Tibial artery (tissue), 4 donors: ENCODE results near the gene ZFP69B.

ENCODE experiments used
- DNase-seq, 2 donors: peaks; one replicate each; pipeline ENCODE4 v3.0.0-alpha.2; 2019
- H3K27ac ChIP-seq, 2 donors: fragments of 200-600 bp; sonication (generic) in 1 of 2; 1 replicate in 1 of 2; 2 replicates in 1 of 2; pipeline ENCODE4 v1.5.1; 2018 to 2019; ENCODE audit warnings: mild to moderate bottlenecking in 1 of 2
- H3K27me3 ChIP-seq, 2 donors: fragments of 200-600 bp; sonication (generic) in 1 of 2; one replicate each; pipeline versions ENCODE4 v1.5.1 to v1.6.0; 2016 to 2019
- H3K36me3 ChIP-seq, 3 donors: fragments of 200-600 bp; sonication (generic) in 2 of 3; one replicate each; pipeline ENCODE4 v1.5.1; 2016 to 2019; ENCODE audit warnings: mild to moderate bottlenecking in 2 of 3
- H3K4me1 ChIP-seq, 4 donors: fragments of 200-600 bp; sonication (generic) in 2 of 4; 1 replicate in 3 of 4; 2 replicates in 1 of 4; pipeline ENCODE4 v1.5.1; 2016 to 2019
- H3K4me3 ChIP-seq, 2 donors: fragments of 200-600 bp; sonication (generic) in 1 of 2; 1 replicate in 1 of 2; 2 replicates in 1 of 2; pipeline ENCODE4 v1.5.1; 2018 to 2019; ENCODE audit warnings: mild to moderate bottlenecking in 2 of 2
- H3K9me3 ChIP-seq, 3 donors: fragments of 200-600 bp; sonication (generic) in 1 of 3; one replicate each; pipeline ENCODE4 v1.5.1; 2016 to 2019
- intact Hi-C: fragments of 100-400 bp; cut with DNase I; formaldehyde crosslinking; loops from one replicate; pipeline ENCODE4 v1.15.0; 2023; ENCODE audit warnings: low total_unique reads
- TF ChIP-seq, protein P1 (sequence below), 2 experiments: fragments of 200-600 bp in 1 of 2; fragments of 450-650 bp in 1 of 2; IDR thresholded peaks; one replicate each; pipeline ENCODE4 v1.5.1; 2017 to 2019; ENCODE audit warnings: antibody characterized with exemption in 2 of 2, mild to moderate bottlenecking in 1 of 2, moderate library complexity in 1 of 2

The ZFP69B gene

DNA sequence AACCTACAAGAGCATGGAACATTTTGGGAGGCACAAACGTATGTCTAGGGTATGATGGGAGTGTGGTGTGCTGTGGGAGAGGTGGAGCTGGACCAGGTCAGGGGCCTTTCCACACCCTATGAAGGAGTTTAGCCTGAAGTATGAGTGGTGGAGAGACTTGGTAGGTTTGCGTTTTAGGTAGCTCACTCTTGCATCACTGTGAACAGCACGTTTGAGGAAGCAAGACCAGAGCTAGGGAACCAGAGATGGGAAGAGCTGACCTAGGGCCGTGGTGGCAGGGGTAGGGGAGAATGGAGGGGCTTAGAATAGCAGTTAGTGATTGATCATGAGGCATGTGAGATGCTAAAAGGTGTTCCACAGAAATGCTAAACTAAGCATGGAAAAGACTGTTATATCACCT is 25.1 kb upstream of the ZFP69B start:
- Histone ChIP-seq H3K4me1 (peaks cover 0 to 10% (median 0%) of the 10 kb centered on the region in 4 donors), H3K9me3 (no peaks in the 10 kb centered on the region), H3K4me3 (no peak overlapping the region), H3K27me3 (no peaks in the 10 kb centered on the region), H3K36me3 (peaks cover 0 to 22% (median 16%) of the 10 kb centered on the region in 3 donors), H3K27ac (no peak overlapping the region)
- intact Hi-C loops = no loop called here
- TF ChIP-seq, protein P1, sequence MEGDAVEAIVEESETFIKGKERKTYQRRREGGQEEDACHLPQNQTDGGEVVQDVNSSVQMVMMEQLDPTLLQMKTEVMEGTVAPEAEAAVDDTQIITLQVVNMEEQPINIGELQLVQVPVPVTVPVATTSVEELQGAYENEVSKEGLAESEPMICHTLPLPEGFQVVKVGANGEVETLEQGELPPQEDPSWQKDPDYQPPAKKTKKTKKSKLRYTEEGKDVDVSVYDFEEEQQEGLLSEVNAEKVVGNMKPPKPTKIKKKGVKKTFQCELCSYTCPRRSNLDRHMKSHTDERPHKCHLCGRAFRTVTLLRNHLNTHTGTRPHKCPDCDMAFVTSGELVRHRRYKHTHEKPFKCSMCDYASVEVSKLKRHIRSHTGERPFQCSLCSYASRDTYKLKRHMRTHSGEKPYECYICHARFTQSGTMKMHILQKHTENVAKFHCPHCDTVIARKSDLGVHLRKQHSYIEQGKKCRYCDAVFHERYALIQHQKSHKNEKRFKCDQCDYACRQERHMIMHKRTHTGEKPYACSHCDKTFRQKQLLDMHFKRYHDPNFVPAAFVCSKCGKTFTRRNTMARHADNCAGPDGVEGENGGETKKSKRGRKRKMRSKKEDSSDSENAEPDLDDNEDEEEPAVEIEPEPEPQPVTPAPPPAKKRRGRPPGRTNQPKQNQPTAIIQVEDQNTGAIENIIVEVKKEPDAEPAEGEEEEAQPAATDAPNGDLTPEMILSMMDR (IDR thresholded peaks at IDR 0.05) = no peak
- no peak for DNase-seq

DNA sequence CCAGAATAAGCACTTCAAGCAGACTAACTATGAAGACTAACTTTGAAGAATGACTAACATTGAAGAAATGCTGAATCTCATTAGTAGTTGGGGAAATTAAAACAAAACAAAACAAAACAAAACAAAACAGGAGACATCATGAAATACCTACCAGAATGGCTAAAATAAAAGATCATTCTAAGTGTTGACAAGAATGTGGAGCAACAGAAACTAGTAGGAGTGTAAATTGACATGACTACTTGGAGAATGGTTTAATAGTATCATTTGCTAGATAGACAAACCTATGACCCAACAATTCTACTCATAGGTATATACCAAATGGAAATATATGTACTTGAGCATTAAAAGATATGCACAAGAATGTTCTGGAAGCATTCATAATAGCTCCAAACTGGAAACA is 18.9 kb upstream of the ZFP69B start:
- Histone ChIP-seq H3K27ac (no peak overlapping the region), H3K36me3 (no peaks in the 10 kb centered on the region), H3K27me3 (no peaks in the 10 kb centered on the region), H3K4me3 (no peak overlapping the region), H3K9me3 (no peaks in the 10 kb centered on the region), H3K4me1 (no peaks in the 10 kb centered on the region)
- DNase-seq = no peak
- intact Hi-C loops = no loop called here
- TF ChIP-seq, protein P1 (IDR thresholded peaks at IDR 0.05) = no peak

DNA sequence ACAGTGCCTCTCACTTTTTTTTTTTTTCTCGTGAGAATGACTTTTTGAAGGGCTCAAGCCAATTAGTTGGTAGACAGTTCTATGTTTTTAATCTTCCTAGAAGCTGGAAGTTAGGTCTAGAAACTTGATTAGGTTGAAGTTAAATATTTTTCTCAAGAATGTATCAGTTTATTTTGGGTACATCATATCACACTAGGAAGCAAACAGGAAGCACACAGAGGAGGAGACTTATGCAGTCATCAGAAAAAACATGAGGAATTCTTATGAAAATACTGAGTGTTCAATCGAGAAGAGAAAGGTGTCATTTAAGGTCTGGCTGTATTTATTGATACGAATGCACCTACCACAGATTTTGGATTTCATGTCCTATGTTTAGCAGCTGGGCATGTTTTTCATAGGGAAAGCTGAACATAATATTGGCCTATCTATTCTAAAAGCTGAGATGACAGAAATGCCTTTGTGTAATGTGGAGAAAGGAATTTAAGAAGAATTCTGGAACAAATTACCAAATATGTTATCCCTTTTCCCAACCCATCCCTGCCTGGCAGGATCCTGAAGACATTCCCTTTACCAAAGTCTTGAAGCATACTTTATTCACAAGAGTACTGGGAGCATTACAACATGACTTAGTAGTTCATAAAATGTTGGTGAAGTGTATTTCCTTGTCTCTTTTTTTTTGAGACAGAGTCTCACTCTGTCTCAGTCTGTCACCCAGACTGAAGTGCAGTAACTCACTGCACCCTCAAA is 17.5 kb upstream of the ZFP69B start:
- no peak for DNase-seq
- Histone ChIP-seq H3K27me3 (no peaks in the 10 kb centered on the region), H3K4me3 (no peak overlapping the region), H3K9me3 (no peaks in the 10 kb centered on the region), H3K36me3 (no peaks in the 10 kb centered on the region), H3K4me1 (no peaks in the 10 kb centered on the region), H3K27ac (no peak overlapping the region)
- TF ChIP-seq, protein P1 (IDR thresholded peaks at IDR 0.05) = no peak
- intact Hi-C loops = no loop called here

DNA sequence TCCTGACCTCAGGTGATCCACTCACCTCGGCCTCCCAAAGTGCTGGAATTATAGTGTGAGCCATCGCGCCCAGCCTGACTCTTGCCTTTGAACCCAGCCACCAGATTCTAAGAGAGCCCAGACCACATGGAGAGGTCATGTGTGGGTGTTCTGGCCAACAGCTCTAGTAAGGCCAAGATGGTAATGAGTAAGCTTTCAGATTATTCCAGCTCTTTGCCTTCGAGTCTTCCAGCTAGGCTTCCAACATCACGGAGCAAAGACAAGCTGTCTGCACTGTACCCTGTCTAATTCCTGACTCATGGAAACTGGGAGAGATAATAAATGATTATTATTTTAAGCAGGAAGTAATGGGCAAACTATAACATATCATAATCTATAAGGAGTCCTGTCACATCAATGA is 14.8 kb upstream of the ZFP69B start:
- no peak overlapping the region for H3K27ac ChIP-seq
- DNase-seq = no peak
- no peak overlapping the region for H3K4me3 ChIP-seq
- no peaks in the 10 kb centered on the region for H3K9me3 ChIP-seq
- H3K27me3 ChIP-seq = no peaks in the 10 kb centered on the region
- H3K4me1 ChIP-seq = no peaks in the 10 kb centered on the region
- intact Hi-C loops = no loop called here
- no peaks in the 10 kb centered on the region for H3K36me3 ChIP-seq
- TF ChIP-seq, protein P1 (IDR thresholded peaks at IDR 0.05) = no peak

DNA sequence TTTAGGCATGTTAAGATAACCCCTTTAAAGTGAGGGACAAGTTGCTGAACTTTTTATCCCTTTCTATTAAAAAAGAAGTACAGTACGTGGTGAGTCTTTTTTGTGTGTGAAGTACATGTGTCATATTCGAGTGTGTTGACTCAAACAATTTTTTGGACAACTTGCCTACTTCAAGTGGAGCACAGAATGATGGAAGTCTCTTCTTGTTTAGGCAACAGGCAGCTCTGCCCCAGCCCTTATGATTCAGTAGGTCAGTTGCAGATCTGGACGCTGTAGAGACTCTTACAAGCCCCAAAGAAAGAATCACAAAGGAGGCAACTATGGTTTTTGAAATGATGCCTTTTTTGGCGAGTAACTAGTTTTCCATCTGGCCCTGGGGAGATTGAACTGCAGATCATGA is 14.4 kb upstream of the ZFP69B start:
- TF ChIP-seq, protein P1 (IDR thresholded peaks at IDR 0.05) = no peak
- intact Hi-C loops = no loop called here
- no peak for DNase-seq

More for the DNA sequence above, 14.4 kb upstream of the ZFP69B start:
- Histone ChIP-seq H3K36me3 (no peaks in the 10 kb centered on the region), H3K9me3 (no peaks in the 10 kb centered on the region), H3K27ac (no peak overlapping the region), H3K4me1 (no peaks in the 10 kb centered on the region), H3K27me3 (no peaks in the 10 kb centered on the region), H3K4me3 (no peak overlapping the region)
